GM21367 (cell line): ENCODE data around the gene COQ8B.
"Not testable (repeated sequence)": the region's sequence is repeated elsewhere in the genome, so short reads cannot be mapped to it uniquely, and the experiment has no call there.

Source experiments
- ATAC-seq: cut with Tn5 transposase; IDR thresholded peaks from one replicate; pipeline ENCODE4 v1.9.1; 2021; ENCODE audit not compliant: unreplicated experiment

COQ8B gene

DNA sequence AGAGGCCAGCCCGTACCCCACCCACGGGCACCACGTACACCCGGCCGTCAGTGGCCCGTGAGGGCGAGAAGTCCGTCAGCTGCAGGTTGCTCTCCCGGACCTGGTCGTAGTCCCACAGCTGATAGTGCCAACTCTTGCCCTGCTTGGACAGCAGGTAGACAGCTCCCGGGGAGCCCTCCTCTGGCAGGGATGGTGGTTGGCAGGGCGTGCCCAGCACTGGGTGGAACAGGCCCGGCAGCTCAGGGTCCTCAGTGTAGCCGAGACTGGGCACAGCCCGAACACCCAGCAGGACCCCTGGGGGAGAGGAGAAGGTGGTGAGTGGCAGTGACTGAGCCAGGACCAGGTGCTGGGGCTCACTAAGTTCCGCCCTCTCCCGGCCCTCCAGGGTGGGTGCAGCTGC, 25.8 kb upstream of the COQ8B start:
- ATAC-seq = no peak

DNA sequence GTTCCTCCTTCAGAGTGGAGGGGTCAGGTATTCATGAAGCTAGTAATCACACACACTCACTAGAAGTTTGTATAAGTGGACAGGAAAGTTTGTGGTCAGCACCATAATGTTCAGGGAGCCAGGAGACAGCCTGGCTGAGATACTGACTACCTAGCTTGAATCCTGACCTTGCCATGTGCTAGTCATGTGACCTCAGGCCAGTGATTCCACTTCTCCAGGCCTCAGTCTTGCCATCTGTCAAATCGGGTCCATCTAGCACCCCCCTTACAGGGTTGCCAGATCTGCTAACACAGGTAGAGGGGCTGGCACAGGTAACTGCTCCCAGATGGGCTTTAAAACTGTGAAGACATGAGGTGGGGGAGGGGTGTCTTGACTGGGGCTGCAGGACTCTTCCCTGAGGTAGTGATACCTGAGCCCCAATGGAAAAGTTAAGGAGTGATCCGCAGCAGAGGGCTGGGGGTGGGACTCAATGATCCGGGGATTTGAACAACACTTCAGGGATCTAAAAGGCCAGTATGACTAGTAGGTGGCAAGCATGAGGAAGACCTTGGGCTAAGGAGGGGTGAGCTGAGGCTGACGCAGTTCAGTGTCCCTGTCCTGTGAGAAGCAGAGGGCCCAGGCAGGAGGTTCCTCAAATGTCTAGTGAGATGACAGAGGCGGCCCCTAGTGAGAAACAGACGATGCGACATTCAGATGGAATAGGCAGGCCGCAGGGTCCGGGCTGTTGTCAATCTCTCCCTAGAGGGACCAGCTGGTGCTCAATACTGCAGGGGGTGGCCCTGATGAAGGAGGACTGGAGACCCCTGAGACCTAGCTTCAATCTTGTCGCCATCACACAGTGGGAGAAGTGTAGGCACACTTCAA, 25.1 kb upstream of the COQ8B start:
- ATAC-seq = no peak

DNA sequence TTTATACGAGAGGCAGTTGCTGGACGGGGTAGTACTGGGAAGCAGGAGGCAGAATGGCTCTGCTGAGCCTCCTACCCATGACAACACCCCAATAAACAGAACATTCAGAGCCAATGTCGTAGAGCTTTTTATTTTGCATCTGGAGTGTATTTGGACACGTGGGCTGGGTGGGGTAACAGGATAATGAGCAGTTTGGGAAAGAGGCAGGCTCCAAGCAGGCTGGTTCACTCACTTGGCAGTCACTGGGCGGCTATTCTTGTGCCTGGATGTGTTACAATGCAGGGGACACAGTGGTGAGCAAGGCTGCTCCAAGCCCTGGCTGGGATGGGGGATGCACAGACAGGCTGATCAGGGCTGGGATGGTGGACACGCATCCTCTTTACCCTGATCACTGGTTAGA, 24.1 kb upstream of the COQ8B start:
- ATAC-seq = no peak

DNA sequence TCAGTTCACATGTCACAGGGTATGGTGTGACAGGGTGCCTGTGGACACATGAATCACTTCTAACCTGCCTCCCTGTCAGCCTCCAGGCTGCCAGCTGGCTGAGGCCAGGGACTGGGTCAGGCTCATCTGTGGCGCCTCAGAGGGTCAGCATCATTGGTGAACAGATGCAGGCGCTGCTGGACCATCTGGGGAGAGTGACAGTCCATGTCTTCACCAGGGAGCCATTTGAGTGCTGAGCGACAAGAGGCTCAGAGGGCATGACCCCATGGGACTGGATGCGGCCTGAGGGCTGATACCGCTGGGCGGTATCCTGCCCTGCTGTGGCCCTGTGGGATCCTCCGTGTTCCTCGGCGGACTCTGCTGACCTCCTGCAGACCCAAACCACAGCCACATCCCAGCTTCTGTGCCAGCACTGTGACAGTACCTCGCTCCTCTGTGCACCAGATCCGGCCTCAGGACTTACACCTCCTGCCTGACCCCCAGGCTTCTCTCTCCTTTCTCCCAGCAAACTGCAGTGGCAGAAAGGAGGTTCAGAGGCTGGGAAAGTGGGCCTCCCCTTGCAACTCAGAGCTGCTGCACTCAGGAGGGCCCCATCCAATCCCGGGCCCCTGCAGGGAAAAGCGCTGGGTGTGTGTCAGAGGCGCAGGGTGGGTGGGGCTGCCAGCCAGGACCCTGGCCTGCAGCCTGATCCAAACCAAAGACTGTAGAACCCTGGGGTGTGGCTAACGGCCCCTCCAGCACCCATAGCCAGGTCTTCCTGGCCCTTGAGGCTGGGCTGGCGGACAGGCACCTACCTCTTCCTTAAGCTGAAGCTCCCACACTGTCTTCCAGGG, 23.4 kb upstream of the COQ8B start:
- ATAC-seq = no peak

DNA sequence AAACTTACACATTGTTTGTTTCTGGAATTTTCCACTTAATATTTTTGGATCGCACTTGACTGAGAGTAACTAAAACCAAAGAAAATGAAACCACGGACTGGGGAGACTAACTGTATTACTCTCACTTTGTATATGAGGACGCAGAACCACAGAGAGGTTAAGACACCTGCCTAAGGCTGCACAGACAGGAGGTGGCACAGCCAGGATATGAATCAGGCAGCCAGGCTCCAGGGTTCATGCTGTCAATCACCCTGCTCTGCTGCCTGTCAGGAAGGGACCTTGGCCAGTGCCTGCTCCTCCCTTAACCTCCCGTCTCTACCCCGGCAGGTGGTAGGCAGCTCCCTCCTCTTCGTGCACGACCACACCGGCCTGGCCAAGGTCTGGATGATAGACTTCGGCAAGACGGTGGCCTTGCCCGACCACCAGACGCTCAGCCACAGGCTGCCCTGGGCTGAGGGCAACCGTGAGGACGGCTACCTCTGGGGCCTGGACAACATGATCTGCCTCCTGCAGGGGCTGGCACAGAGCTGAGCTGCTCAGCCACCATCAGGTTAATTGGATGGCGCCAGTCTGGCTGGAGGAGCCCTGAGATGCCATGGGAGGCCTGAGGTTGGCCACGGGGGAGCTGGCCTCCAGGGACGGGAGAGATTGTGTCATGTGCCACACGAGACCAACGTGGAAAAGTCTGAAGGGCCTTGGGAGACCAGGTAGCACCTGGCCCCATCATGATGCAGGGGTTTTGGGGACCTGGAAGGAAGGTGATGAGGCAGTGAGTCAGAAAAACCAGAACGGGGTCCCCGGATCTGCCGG, 22.5 kb upstream of the COQ8B start:
- no peak for ATAC-seq

DNA sequence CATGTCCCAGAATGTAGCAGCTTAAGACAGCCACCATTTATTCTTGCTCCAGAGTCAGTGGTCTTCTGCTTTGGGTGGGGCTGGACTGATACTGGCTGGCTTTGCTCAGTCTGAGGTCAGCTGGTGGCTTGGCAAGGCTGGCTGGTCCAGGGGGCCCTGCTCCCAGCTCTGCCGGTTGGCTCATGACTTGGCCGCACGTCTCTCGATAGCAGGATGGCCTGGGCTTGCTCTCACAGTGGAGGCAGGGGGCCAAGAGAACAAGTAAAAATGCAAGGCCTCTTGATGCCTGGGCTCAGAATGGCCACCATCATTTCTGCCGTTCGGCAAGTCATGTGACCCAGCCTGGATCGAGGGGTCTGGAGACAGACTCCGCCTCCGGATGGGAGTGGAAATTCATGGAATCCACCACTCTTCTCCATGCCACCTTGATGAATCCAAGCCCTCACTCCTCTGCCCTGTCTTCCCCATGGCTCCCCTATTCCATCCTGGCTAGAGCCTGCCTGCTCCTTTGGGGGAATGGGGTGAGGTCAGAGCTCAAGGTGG, 20.5 kb upstream of the COQ8B start:
- no peak for ATAC-seq

DNA sequence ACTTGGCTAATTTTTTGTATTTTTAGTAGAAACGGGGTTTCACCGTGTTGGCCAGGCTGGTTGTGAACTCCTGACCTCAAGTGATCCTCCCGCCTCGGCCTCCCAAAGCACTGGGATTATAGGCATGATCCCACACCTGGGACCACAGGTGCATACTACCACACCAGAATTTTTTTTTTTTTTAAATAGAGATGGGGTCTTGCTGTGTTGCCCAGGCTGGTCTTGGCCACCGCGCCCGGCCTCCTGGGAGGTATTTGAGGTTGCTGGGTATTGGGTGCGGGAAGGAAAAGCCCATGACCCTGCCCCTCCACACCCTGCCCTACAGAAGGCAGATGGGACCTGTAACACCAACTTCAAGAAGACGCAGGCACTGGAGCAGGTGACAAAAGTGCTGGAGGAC, 20.0 kb upstream of the COQ8B start:
- no peak for ATAC-seq

DNA sequence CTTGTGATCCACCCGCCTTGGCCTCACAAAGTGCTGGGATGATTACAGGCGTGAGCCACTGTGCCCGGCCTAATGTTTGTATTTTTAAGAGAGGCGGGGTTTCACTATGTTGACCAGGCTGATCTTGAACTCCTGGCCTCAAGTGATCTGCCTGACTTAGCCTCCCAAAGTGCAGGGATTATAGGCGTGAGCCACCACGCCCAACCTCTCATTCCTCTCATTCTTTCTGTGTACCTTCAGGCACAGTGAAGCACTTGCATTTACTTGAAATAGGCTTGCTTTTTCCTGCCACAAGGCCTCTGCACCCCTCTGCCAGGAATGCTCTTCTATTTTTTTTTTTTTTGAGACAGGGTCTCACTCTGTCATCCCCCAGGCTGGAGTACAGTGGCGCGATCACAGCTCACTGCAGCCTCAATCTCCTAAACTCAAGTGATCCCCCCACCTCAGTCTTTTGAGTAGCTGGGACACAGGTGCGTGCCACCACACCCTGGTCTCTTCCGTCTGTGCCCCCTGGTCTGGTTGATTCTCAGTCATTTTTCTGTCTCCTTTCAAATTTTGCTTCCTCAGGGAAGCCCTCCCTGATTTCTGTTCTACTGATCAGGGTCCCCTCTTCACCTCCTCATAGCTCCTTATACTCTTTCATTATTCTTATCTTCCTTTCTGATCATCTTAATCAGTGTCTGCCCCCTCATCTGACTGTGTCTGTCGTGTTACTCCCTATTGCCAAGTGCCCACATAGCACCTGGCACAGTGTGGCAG, 18.5 kb upstream of the COQ8B start:
- no peak for ATAC-seq

DNA sequence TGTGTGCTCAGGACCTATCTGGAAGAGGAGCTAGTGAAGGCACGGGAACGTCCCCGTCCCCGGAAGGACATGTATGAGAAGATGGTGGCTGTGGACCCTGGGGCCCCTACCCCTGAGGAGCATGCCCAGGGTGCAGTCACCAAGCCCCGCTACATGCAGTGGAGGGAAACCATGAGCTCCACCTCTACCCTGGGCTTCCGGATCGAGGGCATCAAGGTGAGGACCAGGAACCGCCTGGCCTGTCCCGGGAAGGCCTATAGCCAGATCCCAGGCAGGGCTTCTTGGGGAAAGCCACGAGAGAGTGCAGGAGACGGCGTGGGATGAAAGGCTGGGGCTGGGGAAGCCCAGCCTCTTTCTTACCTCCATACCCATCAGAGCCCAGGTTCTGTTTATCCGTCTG, 16.5 kb upstream of the COQ8B start:
- no peak for ATAC-seq

DNA sequence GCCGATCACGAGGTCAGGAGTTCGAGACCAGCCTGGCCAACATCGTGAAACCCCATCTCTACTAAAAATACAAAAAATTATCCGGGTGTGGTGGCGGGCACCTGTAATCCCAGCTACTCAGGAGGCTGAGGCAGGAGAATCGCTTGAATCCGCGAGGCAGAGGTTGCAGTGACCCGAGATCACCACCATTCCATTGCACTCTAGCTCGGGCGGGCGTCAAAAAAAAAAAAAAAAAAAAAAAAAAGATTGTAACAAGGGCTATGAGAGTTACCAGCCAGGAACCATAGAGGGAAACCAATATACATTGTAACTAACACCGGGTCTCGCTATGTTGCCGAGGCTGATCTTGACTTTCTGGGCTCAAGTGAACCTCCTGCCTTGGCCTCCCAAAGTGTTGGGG, 15.6 kb upstream of the COQ8B start:
- not testable (repeated sequence) for ATAC-seq

DNA sequence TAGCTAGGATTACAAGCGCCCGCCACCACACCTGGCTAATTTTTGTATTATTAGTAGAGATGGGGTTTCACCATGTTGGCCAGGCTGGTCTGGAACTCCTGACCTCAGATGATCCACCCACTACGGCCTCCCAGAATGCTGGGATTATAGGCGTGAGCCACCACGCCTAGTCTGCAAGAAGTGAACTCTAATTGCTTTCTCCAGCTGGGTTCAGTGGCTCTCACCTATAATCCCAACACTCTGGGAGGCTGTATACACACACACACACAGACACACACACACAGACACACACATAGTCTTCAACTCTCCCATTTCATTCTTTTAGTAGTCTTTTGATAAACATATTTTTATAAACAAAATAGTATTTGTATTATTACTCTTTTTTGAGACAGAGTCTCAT, 13.4 kb upstream of the COQ8B start:
- not testable (repeated sequence) for ATAC-seq

DNA sequence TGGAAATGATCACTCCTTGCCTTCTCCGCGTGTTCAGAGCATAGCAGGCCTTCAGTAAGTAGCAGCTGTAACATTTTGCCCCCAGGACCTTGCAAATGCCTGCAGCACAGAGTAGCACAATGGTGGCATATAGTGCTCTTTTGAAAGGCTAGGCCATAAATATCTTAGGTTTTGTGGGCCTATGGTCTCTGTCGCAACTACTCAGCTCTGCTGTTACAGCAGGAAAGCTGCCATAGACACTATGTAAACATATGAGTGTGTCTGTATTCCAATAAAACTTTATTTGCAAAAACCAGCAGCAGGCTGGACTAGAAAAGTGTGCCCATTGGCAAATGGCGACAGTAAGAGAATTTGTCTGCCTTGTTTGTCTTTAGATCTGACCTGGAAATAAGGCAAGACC, 9.6 kb upstream of the COQ8B start:
- ATAC-seq = no peak

DNA sequence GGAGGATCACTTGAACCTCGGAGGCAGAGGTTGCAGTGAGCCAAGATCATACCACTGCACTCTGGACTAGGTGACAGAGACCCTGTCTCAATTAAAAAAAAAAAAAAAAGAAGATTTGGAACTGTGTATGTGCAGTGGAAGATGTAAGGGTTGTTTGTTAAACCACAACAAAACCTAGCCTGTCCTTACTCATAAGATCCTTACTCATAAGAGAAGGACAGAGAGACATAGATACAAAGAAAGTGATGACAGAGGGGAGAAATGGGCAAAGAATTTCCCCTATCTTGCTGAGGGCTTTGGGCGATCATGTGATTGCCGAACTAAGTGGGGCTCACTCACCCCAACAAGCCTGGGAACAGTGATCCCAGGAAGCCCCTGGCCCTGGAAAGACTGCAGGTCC, 8.2 kb upstream of the COQ8B start:
- no peak for ATAC-seq

DNA sequence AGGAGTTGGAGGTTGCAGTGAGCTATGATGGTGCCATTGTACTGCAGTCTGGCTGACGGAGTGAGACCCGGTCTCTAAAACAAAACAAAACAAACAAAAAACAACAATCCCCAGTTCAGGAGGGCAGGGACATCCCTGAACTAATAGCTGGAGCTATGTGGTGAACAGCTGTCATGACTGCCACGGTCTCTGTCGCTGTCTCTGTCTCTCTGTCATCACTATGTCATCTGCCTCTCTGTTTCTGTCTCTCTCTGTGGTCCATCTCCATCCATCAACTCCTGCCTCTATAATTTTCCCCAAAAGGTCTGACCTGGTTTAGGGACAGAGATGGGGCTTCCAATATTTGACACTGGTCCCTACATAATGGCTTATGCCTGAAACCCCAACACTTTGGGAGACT, 7.6 kb upstream of the COQ8B start:
- no peak for ATAC-seq

DNA sequence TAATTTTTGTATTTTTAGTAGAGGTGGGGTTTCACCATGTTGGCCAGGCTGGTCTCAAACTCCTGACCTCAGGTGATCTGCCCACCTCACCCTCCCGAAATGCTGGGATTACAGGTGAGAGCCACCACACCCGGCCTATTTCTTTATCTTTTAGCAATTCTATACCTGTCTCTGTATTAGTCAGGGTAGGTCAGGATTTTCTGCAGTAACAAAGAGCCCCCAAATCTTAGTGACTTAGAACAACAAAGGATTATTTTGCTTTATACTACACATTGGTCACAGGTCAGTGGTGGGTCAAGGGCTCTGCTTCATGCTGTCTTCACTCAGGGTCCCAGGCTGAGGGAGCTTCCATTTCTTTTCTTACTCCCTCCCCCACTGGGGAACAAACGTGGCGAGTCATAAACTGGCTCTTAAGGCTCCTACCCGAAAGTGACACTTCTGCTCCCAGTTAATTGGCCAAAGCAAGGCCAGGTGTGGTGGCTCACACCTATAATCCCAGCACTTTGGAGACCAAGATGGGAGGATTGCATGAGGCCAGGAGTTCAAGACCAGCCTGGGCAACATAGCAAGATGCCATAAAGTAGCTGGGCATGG, 7.1 kb upstream of the COQ8B start:
- no peak for ATAC-seq

DNA sequence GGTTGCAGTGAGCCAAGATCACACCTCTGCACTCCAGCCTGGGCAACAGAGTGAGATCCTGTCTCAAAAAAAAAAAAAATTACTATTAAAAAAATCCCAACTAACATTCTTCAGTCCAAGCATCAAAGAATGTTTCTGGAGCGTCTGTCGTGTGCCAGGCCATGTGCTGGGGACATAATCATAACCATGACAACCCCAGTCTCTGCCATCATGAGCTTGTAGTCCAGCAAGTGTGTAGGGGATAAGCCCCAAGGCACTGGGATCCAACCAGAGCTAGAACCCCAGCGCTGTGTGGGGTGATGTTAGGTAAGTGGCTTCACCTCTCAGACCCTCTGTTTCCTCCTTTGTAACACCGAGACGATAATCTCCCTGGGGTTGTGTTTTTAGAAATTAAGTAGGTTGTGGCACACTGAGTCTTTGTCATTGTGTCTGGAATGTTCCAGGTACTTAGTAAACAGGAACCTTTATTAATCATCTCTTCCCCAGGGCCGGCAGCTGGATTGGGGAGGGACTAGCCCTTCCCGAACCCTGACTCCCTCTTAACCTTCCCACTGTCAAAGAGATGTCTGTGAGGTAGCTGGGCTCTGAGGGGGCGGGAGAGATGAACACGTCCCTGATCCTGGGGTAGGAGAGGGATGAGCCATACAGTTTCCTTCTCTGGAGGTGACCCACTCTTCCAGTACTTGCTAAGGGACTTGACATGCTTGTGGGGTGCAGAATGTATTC, 5.4 kb upstream of the COQ8B start:
- no peak for ATAC-seq

DNA sequence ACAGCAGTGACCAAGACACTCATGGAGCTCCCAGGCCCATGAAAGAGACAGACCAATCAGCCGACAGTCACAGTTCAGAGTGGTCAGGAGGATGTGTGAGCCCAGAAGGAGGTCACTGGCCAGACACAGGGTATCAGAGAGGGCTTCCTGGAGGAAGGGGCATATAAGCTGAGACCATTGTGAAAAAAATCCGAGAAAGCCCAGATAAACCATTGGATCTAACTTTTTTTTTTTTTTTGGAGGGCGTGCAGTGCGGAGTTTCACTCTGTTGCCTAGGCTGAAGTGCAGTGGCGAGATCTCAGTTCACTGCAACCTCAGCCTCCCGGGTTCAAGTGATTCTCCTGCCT, 4.4 kb upstream of the COQ8B start:
- no peak for ATAC-seq

DNA sequence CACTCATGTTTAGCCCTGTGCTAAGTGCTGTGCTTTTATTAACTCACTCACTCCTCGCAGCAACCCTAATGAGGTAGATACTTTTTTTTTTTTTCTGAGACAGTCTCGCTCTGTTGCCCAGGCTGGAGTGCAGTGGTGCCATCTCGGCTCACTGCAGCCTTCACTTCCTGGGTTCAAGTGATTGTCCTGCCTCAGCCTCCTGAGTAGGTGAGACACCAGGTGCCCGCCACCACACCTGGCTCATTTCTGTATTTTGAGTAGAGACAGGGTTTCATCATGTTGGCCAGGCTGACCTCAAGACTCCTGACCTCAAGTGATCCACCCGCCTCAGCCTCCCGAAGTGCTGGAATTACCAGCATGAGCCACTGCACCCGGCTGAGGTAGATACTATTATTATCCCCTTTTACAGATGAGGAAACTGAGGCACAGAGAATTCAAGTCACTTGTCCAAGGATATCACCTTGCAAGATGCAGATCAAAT, 2.8 kb upstream of the COQ8B start:
- no peak for ATAC-seq

DNA sequence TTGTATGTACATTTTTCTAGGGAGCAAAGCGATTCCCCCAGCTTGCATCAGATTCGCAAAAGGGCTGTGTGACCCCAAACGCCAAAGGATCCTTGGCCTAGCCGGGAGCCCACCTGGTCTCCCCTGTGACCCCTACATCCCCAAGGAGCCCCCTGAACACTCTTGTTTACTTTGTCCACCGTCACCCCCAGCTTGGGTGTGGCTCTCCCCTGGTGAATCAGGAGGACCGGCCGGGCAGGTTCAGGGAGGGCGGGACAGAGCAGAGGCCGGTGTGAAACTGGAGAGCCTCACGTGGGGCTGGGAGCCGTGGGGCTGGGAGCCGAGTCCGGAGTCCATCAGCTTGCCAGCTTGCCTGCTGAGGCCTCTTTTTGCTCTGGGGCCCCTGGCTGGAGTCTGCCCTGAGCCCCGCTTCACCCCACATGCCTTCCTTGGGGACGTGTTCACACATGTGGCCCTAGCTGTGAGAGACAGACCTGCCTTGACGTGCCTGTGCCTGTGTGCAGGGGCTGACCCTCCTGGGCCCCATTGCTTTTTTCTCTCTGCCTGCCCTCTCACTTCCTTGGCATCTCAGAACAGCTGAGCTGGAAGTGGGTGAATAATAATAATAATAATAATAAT, 2.2 kb upstream of the COQ8B start:
- no peak for ATAC-seq
